NT2/D1 (cell line): ENCODE measurements around the gene KLC1.

ENCODE experiments used
- SUZ12 ChIP-seq: IDR thresholded peaks from 2 replicates; pipeline ENCODE4 v1.6.1; 2011; ENCODE audit not compliant: insufficient read length, insufficient read depth; ENCODE audit errors: extremely low read depth
- YY1 ChIP-seq: IDR thresholded peaks from 2 replicates; pipeline ENCODE4 v1.6.1; 2011; ENCODE audit not compliant: insufficient read length, insufficient read depth
- ZNF274 ChIP-seq: IDR thresholded peaks from 2 replicates; pipeline ENCODE4 v1.6.1; 2011; ENCODE audit warnings: mild to moderate bottlenecking, low read depth, low read length

DNA sequence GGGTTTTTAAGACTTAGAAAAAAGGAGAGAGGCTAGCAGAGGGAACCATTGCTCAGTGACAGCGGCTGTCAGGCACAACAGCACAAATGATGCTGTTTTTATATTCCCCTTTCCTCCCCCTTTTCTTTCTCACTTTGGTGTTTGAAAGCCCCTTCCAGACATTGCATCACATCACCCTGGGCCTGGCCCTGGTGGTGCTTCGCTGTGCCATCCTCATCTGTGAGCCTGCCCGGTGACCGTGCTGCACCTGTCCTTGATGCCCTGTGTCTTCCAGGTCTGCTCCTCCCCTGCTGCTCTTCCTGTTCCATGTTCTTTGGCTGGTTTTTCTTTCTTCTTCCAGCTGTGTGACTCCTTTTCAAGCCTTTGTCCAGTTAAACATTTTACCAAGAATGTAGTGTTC lies 24.8 kb downstream of the KLC1 start:
- TF ChIP-seq ZNF274 (no peak), YY1 (no peak), SUZ12 (no peak)
